Caco-2 (cell line): Measurements from ENCODE around the gene CYTIP. TPM values are rescaled to one million over a fixed set of nuclear protein-coding genes. Genes with fewer than 3 reads are reported as not detected.

Source experiments
- BruUV-seq: library from RNA; stranded (reverse); fragments of 400-500 nt; replicated peaks from 2 replicates; lab custom pipeline; 2021; lab: Mats Ljungman, UMichigan
- CTCF ChIA-PET: fragments of 300-600 bp; sonication (Branson Sonifier 250); formaldehyde crosslinking; loops from one replicate; lab custom pipeline; 2022; ENCODE audit warnings: antibody characterized with exemption; lab: Charles Lee
- POLR2A ChIA-PET: fragments of 300-600 bp; sonication (Branson Sonifier 250); formaldehyde crosslinking; loops from one replicate; lab custom pipeline; 2022; ENCODE audit warnings: antibody characterized with exemption; lab: Charles Lee
- DNase-seq, 2 experiments: peaks; one replicate each; pipeline versions ENCODE4 v3.0.0 to v3.0.0-alpha.2; 2020 to 2022
- H3K27me3 ChIP-seq: replicated peaks from 2 replicates; pipeline ENCODE4 v1.6.0; 2011; ENCODE audit warnings: low read length; ENCODE audit not compliant: control insufficient read depth, insufficient read depth
- H3K36me3 ChIP-seq: 2 replicates; pipeline ENCODE4 v1.5.1; 2011; ENCODE audit warnings: low read length; ENCODE audit not compliant: control insufficient read depth, insufficient read depth
- H3K4me1 ChIP-seq: fragments of 250-450 bp; sonication (Bioruptor Pico); 2 replicates; pipeline ENCODE4 v1.5.1; 2020; ENCODE audit warnings: mild to moderate bottlenecking
- H3K4me3 ChIP-seq: 2 replicates; pipeline ENCODE4 v1.5.1; 2011; ENCODE audit warnings: low read depth, mild to moderate bottlenecking, control low read depth, low read length
- H3K9me3 ChIP-seq: fragments of 250-450 bp; sonication (Bioruptor Pico); 2 replicates; pipeline ENCODE4 v1.5.1; 2020; ENCODE audit warnings: mild to moderate bottlenecking, moderate library complexity
- H3K27ac Mint-ChIP-seq: one replicate; pipeline ENCODE4 v1.8.0; 2022; ENCODE audit warnings: mixed read lengths; ENCODE audit not compliant: unreplicated experiment
- H3K27me3 Mint-ChIP-seq: one replicate; pipeline ENCODE4 v1.8.0; 2022; ENCODE audit warnings: mixed read lengths; ENCODE audit not compliant: insufficient read depth, unreplicated experiment
- H3K36me3 Mint-ChIP-seq: one replicate; pipeline ENCODE4 v1.8.0; 2022; ENCODE audit warnings: mild to moderate bottlenecking, mixed read lengths; ENCODE audit not compliant: insufficient read depth, unreplicated experiment
- H3K4me1 Mint-ChIP-seq: one replicate; pipeline ENCODE4 v1.8.0; 2022; ENCODE audit warnings: low read depth, mixed read lengths; ENCODE audit not compliant: unreplicated experiment
- H3K4me3 Mint-ChIP-seq: one replicate; pipeline ENCODE4 v1.8.0; 2022; ENCODE audit warnings: mild to moderate bottlenecking, moderate library complexity, mixed read lengths; ENCODE audit not compliant: unreplicated experiment
- H3K9me3 Mint-ChIP-seq: one replicate; pipeline ENCODE4 v1.8.0; 2022; ENCODE audit warnings: mixed read lengths; ENCODE audit not compliant: unreplicated experiment
- intact Hi-C: fragments of 100-400 bp; cut with micrococcal nuclease; formaldehyde crosslinking; loops from one replicate; pipeline ENCODE4 v1.10.0; 2022; ENCODE audit not compliant: unreplicated experiment
- total RNA-seq: library from RNA; stranded (reverse); gene quantifications from 2 replicates; pipeline ENCODE4 v1.2.3, GENCODE V29; 2022
- TF ChIP-seq, protein P1 (sequence below), 2 experiments: fragments of 200-600 bp in 1 of 2; IDR thresholded peaks; 1 replicate in 1 of 2; 2 replicates in 1 of 2; pipeline versions ENCODE4 v1.5.1 to v1.8.0; 2011 to 2022; ENCODE audit warnings: antibody characterized with exemption in 1 of 2, control low read depth in 1 of 2, inconsistent platforms in 1 of 2, low read depth in 1 of 2, low read length in 1 of 2, mild to moderate bottlenecking in 1 of 2, moderate library complexity in 1 of 2; ENCODE audit not compliant: insufficient read depth in 1 of 2, severe bottlenecking in 1 of 2, unreplicated experiment in 1 of 2

CYTIP gene
- total RNA-seq, 1 experiment from 2014 or later, result 1.1 TPM

DNA sequence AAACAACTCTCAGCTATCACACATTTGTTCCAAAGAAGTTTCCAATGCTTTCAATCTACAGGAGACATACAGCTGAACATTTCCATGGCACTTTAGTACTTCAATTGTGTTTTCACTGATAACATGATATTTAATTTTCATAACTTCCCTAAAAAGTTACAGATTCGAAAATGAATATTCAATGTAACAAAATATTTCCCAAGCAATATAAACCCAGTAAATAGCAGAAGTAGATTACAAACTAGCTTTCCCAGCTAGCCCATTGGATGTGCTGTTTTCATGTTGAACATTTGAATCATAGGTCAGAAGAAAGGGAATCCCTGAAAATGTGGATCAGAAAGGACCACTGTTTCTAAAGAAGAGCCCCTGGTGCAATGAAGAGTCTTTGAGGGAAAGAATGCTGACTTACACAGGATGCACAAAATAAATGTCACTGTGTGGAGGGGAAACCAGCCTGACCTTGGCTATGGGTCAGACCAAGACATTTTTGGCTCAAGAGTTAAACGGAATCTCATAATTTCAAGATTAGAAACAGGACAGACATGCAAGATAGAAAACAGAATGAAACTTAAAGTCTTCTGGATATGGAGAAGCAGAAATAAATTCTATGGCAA, 22.5 kb downstream of the CYTIP start:
- DNase-seq, result no peak
- H3K4me3 ChIP-seq, result no peak overlapping the region
- H3K4me1 ChIP-seq, result peaks cover 5% of the 10 kb centered on the region; the same call in 1 of the 2 replicates
- POLR2A ChIA-PET, result no interaction called here
- peaks cover 1% of the 10 kb centered on the region; the same call in 1 of the 2 replicates for H3K36me3 ChIP-seq
- no peaks in the 10 kb centered on the region for H3K4me1 Mint-ChIP-seq
- no peak overlapping the region for H3K27ac Mint-ChIP-seq
- intact Hi-C loops, result no loop called here
- H3K27me3 Mint-ChIP-seq, result no peaks in the 10 kb centered on the region
- no peaks in the 10 kb centered on the region for H3K27me3 ChIP-seq
- no peaks in the 10 kb centered on the region for H3K36me3 Mint-ChIP-seq
- H3K9me3 ChIP-seq, result peaks cover 12% of the 10 kb centered on the region
- CTCF ChIA-PET, result no interaction called here
- no peak overlapping the region for H3K4me3 Mint-ChIP-seq
- H3K9me3 Mint-ChIP-seq, result no peaks in the 10 kb centered on the region
- TF ChIP-seq, protein P1, sequence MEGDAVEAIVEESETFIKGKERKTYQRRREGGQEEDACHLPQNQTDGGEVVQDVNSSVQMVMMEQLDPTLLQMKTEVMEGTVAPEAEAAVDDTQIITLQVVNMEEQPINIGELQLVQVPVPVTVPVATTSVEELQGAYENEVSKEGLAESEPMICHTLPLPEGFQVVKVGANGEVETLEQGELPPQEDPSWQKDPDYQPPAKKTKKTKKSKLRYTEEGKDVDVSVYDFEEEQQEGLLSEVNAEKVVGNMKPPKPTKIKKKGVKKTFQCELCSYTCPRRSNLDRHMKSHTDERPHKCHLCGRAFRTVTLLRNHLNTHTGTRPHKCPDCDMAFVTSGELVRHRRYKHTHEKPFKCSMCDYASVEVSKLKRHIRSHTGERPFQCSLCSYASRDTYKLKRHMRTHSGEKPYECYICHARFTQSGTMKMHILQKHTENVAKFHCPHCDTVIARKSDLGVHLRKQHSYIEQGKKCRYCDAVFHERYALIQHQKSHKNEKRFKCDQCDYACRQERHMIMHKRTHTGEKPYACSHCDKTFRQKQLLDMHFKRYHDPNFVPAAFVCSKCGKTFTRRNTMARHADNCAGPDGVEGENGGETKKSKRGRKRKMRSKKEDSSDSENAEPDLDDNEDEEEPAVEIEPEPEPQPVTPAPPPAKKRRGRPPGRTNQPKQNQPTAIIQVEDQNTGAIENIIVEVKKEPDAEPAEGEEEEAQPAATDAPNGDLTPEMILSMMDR (IDR thresholded peaks at IDR 0.05; ENCODE audit: insufficient read depth in 1 of 2, low read depth in 1 of 2, low read length in 1 of 2, severe bottlenecking in 1 of 2, unreplicated experiment in 1 of 2), result no peak
- no TSS peak for BruUV-seq

DNA sequence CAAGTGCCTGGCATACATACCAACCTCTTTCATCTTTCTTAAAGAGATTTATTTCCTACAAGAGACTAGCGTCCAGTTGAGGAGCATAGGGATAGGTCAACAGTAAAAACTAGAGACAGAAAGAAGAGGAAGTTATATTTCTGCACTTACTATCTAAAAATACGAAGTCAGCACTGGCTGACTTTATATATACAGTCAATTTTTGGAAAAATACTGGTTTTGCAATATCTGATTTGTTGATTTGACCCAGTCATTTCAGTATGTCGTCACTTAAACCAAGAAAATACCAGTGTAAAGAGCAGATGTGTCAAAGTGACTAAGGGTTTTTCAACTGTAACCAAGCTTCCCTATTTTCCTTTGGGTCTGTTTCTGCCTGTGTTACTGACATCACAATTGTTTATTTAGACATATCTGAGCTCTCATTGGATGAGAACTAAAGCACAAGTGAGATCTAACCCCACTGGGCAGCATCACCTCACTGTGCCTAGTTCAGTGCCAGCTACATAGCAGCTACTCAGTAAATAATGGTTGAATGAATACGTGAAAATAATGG, 23.0 kb downstream of the CYTIP start:
- H3K27me3 Mint-ChIP-seq, result no peaks in the 10 kb centered on the region
- TF ChIP-seq, protein P1 (IDR thresholded peaks at IDR 0.05; ENCODE audit: insufficient read depth in 1 of 2, low read depth in 1 of 2, low read length in 1 of 2, severe bottlenecking in 1 of 2, unreplicated experiment in 1 of 2), result no peak
- POLR2A ChIA-PET, result no interaction called here
- Histone ChIP-seq H3K36me3 (peaks cover 1% of the 10 kb centered on the region; the same call in 1 of the 2 replicates), H3K4me1 (peaks cover 5% of the 10 kb centered on the region; the same call in 1 of the 2 replicates), H3K9me3 (0 out of 2 replicates have a peak, but pooled peaks cover 6% of the 10 kb centered on the region), H3K4me3 (no peak overlapping the region), H3K27me3 (no peaks in the 10 kb centered on the region)
- H3K4me3 Mint-ChIP-seq, result no peak overlapping the region
- H3K4me1 Mint-ChIP-seq, result no peaks in the 10 kb centered on the region
- BruUV-seq, result no TSS peak
- no peaks in the 10 kb centered on the region for H3K9me3 Mint-ChIP-seq
- H3K36me3 Mint-ChIP-seq, result no peaks in the 10 kb centered on the region
- CTCF ChIA-PET, result no interaction called here
- intact Hi-C loops, result no loop called here
- DNase-seq, result no peak
- no peak overlapping the region for H3K27ac Mint-ChIP-seq

DNA sequence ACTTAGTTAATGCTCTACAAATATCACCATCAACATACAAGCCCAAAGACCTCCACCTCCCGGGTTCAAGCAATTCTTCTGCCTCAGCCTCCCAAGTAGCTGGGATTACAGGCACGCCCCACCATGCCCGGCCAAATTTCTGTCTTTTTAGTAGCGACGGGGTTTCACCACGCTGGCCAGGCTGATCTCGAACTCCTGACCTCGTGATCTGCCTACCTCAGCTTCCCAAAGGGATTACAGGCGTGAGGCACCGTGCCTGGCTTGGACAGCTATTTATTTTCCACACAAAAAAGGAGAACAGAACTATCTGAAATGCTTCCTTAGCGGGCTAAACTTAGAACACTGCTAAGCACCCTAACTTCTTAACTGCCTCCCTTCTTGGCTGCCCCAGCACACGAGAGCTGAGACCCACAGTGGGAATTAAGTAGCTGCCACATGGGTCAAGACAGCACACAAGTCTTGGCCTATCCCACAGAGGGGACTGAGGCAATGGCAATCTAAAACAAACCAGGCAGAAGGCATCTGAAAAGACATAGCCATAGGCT, 24.8 kb downstream of the CYTIP start:
- no peak for DNase-seq
- Histone ChIP-seq H3K36me3 (peaks cover 1% of the 10 kb centered on the region; the same call in 1 of the 2 replicates), H3K4me3 (no peak overlapping the region), H3K4me1 (peaks cover 5% of the 10 kb centered on the region; the same call in 1 of the 2 replicates), H3K27me3 (no peaks in the 10 kb centered on the region), H3K9me3 (no peaks in the 10 kb centered on the region)
- POLR2A ChIA-PET, result no interaction called here
- TF ChIP-seq, protein P1 (IDR thresholded peaks at IDR 0.05; ENCODE audit: insufficient read depth in 1 of 2, low read depth in 1 of 2, low read length in 1 of 2, severe bottlenecking in 1 of 2, unreplicated experiment in 1 of 2), result no peak
- Mint-ChIP-seq H3K4me3 (no peak overlapping the region), H3K9me3 (no peaks in the 10 kb centered on the region), H3K4me1 (no peaks in the 10 kb centered on the region), H3K27me3 (no peaks in the 10 kb centered on the region), H3K36me3 (no peaks in the 10 kb centered on the region), H3K27ac (no peak overlapping the region)
- BruUV-seq, result no TSS peak
- intact Hi-C loops, result no loop called here
- CTCF ChIA-PET, result no interaction called here
